HG03280 (cell line): ENCODE data around the gene WWOX.

ENCODE experiments used
- ATAC-seq: cut with Tn5 transposase; IDR thresholded peaks from one replicate; pipeline ENCODE4 v1.9.1; 2021; ENCODE audit warnings: mild to moderate bottlenecking, moderate library complexity; ENCODE audit not compliant: unreplicated experiment

Gene WWOX

GRCh38 chr16:78386557-78387324 is 287.3 kb downstream of the WWOX start:
- ATAC-seq = no peak

GRCh38 chr16:78389009-78389498 is 289.6 kb downstream of the WWOX start:
- no peak for ATAC-seq

GRCh38 chr16:78390092-78390491 is 290.6 kb downstream of the WWOX start:
- no peak for ATAC-seq

- ATAC-seq = no peak
Observed at GRCh38 chr16:78390508-78391324, 291.3 kb downstream of the WWOX start.

- no peak for ATAC-seq
Observed at GRCh38 chr16:78392585-78393195, 293.2 kb downstream of the WWOX start.

- no peak for ATAC-seq
Observed at GRCh38 chr16:78395035-78395434, 295.6 kb downstream of the WWOX start.

- no peak for ATAC-seq
Observed at GRCh38 chr16:78396046-78396445, 296.6 kb downstream of the WWOX start.

- ATAC-seq = no peak
Observed at GRCh38 chr16:78396673-78397072, 297.2 kb downstream of the WWOX start.

GRCh38 chr16:78399384-78399783 is 299.9 kb downstream of the WWOX start:
- no peak for ATAC-seq

GRCh38 chr16:78402833-78403232 is 303.4 kb downstream of the WWOX start:
- no peak for ATAC-seq

GRCh38 chr16:78405040-78405439 is 305.6 kb downstream of the WWOX start:
- ATAC-seq = no peak

- no peak for ATAC-seq
Observed at GRCh38 chr16:78405833-78406232, 306.4 kb downstream of the WWOX start.

GRCh38 chr16:78407191-78407590 is 307.7 kb downstream of the WWOX start:
- ATAC-seq = no peak

GRCh38 chr16:78413651-78414050 is 314.2 kb downstream of the WWOX start:
- ATAC-seq = no peak

- ATAC-seq = no peak
Observed at GRCh38 chr16:78415013-78415412, 315.6 kb downstream of the WWOX start.

GRCh38 chr16:78415669-78416068 is 316.2 kb downstream of the WWOX start:
- ATAC-seq = no peak

GRCh38 chr16:78416400-78416799 is 316.9 kb downstream of the WWOX start:
- ATAC-seq = no peak

GRCh38 chr16:78421181-78421708 is 321.8 kb downstream of the WWOX start:
- no peak for ATAC-seq

GRCh38 chr16:78425281-78425680 is 325.8 kb downstream of the WWOX start:
- ATAC-seq = no peak

GRCh38 chr16:78425891-78426510 is 326.5 kb downstream of the WWOX start:
- no peak for ATAC-seq

GRCh38 chr16:78428193-78428592 is 328.7 kb downstream of the WWOX start:
- ATAC-seq = no peak
